ENCODE measurements around the gene PEX13.
"Not testable (repeated sequence)": the region's sequence is repeated elsewhere in the genome, so short reads cannot be mapped to it uniquely, and the experiment has no call there.

Gene PEX13

DNA sequence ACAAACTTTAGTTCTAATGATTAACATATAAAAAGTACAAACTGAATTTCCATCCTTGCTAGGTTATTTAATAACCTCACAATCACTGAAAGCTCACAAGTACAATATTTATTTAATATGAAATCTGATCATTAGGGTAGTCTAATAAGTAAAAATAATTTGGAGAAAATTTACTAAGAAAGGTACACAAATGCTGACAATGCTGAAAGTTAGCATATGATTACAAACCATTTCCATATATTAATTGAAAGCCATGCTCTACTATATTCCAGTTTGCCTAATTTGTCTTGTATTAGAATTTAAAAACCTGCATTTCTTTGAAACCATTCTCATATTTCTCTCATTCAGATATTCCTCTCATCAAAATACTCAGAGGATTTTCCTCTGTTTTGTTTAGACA lies 8.2 kb upstream of the PEX13 start:
- DNase-seq (ENCODE audit: low spot score) = no peak

DNA sequence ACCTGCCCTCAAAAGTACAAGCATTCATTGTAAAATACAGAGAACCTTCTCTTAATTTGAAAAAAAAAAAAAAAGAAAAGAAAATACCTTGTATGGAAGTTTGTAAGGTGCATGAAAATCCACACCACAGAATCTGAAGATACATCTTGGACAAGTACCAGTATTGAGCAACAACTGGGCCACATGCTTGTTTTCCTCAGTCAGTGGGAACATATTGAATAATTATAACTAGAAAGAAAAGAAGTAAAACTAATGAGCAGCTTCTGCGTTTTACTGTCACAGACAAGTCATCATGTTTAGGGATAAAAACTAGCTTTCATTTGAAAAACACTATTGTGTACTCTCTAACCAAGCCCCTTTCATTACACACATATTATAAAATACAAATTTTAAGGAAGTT lies 5.8 kb upstream of the PEX13 start:
- DNase-seq (ENCODE audit: low spot score) = no peak

DNA sequence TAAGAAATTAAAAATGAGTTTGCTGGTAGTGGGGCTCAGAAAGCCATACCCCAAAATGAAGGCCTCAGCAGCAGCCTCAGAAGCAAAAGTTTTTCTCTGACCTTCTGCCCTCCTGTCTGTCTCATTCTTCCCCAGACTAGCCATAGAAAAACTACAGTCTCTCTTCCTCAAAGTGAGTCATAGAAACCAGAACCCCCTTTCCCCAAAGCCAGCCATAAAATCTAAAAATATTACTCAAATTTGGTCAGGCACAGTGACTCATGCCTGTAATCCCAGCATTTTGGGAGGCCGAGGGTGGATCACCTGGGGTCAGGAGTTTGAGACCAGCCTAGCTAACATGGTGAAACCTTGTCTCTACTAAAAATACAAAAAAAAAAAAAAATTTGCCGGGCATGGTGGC lies 5.2 kb upstream of the PEX13 start:
- not testable (repeated sequence) for DNase-seq (ENCODE audit: low spot score)

DNA sequence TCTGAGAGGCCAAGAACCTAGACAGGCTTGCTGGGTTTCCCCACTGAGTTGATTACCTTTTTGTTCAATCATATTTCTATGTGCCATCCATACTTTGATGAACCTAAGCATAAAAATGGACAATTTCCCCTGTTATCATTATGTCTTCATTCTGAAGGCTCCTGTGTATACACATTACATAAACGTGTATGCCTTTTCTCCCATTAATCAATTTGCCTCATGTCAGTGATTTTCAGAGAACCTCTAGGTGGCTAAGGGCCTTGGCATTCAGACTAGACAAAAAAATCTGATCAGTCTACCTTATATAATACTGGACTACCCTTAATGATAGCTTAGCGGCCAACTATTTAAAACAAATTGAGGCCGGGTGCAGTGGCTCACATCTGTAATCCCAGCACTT lies 4.1 kb upstream of the PEX13 start:
- DNase-seq (ENCODE audit: low spot score) = no peak

DNA sequence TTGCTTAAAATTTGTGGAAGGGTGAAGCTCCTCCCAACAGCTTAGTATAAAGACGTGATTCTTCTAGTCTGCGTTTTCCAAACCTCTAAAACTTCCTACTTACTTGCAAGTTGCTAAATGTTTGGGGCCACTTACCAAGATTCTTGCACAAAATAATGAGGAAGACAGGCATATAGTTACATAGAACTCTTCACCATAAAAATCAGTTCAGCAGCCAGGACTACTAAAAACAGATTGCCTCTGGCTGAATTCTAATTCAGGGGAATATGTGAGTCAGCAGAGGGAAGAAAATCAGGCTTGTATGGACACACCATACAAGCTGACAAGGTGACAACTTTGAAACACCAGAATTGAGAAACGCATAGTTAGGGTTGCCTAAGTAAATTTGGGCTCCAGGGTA lies 2.8 kb upstream of the PEX13 start:
- no peak for DNase-seq (ENCODE audit: low spot score)

DNA sequence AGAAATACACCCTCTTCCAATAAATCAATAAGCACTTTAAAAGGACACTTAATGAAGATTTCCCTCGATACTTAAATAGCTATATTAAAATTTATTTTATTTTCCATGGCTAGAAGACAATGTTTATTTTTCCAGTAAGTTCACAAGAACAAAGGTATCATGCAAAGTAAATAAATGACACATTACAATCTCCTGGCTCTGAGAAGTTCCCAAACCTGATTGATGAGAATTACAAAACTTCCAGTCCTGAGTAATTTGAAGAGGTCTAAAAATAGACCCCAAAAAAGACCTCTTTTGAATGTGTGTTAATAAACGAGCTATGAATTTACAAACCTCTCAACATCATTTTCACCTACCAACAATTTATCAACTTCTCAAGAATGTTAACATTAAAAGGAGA lies 1.5 kb upstream of the PEX13 start:
- peak; percentile 39 for DNase-seq (ENCODE audit: low spot score)

DNA sequence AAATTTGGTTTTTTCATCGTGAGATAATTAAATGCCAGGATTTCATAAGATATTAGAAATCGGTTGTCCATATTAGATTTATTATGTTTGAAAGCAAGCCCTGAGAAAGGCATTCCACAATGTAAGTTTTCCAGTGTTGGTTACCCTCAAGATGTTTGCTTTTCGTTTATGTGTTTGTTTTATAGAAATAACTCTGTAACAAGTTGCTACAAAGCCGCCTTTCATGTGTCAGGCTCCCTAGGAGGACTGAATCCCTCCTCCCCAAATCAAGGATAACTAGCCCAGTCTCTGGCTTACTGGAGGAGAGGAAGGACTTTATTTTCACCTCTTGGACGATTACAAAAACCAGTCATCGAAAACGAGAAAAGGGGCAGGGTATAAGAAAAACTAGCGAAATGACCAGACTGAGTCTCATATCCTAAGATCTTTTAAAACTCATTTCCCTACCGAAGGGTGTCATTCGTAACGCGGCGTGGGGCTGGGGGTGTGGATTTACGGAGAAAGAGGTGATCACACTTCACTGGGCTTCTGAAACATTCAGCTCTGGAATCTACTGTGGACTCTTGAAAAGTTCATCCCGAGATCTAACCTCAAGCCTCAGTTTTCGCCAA lies 1.0 kb upstream of the PEX13 start:
- DNase-seq (ENCODE audit: low spot score) = peak; percentile 24

DNA sequence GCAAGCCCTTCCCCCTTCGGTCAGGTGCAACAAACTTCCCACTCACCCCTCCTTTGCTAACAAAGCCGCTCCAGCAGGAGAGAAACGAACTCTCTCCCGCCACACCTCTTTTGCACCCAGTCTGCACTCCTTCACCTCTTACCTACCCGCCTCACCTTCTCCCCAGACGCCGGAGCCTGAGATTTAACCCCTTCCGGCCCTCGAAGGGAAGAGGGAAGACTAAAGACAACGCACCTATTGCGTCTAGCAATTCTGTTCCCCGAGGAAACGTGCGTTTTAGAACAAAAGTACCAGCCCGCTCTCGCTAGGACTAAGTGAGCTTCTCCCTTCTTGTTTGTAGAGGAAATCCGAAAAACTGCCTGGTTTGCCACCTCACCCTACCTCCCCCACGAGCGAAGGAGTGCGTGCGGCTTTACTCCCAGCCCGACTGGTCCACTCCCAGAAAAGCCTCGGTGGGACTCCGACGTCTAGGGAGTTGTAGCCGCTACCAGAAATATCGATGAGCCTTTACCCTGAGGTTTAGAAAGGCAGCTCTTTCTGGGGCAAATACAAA lies 441 bp upstream of the PEX13 start:
- DNase-seq (ENCODE audit: low spot score) = peak; percentile 87

DNA sequence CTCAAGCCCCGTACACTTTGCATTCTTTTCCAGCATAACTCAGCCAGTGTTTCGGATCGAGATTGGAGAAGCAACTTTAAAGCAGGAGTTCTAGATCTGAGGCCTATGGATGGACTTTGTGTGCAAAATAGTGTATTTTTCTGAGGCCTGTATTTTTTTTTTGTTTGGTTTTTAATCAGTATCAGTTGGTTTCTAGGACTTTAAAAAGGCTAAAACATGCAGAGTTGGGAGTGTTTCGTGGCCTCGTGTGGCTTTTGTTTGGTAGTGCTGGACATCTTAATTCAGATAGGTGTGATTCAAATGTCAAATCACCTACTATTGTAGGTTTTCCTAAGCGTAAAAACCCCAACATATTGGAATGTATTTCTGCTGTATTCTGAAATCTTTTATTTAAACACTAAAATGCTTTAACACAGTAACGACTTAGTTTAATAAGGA lies 817 bp downstream of the PEX13 start:
- no peak for DNase-seq (ENCODE audit: low spot score)

DNA sequence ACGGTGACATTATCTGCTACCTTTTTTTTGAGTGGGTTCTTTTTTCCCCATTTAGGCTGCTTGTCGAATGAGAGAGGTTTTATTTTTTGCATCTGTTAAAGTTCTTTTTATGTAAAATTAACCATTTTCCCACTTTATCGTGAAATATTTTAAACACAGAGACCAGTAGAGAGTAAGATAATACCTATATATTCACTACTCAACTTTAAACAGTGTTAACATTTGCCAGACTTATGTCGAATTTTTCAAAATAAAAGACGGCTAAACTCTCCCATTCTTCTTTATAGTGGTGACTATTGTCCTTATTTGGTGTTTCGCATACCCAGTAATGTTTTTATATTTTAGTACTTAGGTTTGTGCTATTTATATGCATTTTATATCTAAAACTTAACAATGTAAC lies 1.3 kb downstream of the PEX13 start:
- no peak for DNase-seq (ENCODE audit: low spot score)

DNA sequence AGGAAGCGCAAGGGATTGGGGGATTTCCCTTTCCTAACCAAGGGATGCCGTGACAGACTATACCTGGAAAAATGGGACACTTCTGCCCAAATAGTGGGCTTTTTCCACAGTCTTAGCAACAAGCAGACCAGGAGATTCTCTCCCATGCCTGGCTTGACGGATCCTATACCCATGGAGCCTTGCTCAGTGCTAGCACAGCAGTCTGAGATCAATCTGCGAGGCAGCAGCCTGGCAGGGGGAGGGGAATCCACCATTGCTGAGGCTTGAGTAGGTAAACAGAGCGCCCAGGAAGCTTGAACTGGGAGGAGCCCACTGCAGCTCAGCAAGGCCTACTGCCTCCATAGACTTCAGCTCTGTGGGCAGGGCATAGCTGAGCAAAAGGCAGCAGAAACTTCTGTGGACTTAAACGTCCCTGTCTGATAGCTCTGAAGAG lies 3.7 kb downstream of the PEX13 start:
- no peak for DNase-seq (ENCODE audit: low spot score)

DNA sequence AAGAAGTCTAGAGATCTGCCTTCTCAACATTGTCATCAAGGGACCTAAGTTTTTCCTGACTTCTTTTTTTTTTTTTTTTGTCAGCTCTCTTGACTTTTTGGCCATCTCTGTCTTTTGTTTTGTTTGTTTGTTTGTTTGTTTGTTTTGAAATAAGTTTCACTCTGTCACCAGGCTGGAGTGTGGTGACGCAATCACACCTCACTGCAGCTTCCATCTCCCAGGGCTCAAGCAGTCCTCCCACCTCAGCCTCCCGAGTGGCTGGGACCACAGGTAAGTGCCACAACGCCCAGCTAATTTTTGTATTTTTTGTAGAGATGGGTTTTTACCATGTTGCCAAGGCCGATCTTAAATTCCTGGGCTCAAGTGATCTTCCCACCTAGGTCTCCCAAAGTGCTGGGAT lies 6.2 kb downstream of the PEX13 start:
- no peak for DNase-seq (ENCODE audit: low spot score)

DNA sequence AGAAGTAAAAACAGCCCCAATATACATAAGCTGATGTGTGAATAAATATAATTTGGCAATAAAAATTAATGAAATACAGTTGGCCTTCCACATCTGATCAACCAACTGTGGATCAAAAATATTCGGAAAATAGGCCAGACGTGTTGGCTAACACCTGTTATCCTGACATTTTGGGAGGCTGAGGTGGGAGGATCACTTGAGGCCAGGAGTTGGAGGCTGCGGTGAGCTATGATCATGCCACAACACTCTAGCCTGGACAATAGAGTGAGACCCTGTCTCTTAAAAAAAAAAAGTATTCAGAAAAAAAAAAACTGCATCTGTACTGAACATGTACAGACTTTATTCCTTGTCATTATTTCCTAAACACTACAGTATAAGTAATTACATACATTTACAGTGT lies 12.0 kb downstream of the PEX13 start:
- DNase-seq (ENCODE audit: low spot score) = no peak

DNA sequence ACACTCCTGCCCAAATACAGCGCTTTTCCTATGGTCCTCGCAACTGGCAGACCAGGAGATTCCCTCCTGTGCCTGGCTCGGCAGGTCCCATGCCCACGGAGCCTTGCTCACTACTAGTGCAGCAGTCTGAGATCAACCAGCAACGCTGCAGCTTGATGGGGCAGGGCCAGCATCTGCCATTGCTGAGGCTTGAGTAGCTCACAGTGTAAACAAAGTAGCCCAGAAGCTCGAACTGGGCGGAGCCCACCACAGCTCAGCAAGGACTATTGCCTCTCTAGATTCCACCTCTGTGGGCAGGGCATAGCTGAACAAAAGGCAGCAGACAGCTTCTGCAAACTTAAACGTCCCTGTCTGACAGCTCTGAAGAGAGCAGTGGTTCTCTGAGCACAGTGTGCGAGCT lies 17.1 kb downstream of the PEX13 start:
- DNase-seq (ENCODE audit: low spot score) = not testable (repeated sequence)

DNA sequence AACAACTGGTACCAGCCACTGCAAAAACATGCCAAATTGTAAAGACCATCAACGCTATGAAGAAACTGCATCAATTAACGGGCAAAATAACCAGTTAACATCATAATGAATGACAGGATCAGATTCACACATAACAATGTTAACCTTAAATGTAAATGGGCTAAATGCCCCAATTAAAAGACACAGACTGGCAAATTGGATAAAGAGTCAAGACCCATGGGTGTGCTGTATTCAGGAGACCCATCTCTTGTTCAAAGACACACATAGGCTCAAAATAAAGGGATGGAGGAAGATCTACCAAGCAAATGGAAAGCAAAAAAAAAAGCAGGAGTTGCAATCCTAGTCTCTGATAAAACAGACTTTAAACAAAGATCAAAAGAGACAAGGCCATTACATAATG lies 19.1 kb downstream of the PEX13 start:
- not testable (repeated sequence) for DNase-seq (ENCODE audit: low spot score)

DNA sequence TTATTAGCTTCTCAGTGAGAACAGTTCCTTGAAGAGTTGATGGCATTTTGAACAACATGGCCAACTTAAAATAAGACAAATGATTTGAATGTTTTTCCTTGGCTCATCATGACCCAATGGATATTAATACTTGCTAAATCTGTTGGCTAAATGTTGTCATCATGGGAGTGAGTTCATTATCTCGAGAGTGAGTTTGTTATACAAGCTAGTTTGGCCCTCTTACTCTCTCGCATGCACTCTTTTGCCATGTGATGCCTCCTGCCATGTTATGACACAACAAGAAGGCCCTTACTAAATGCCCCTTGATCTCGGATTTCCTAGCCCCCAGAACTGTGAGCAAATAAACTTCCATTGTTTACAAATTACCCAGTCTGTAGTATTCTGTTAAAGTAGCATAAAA lies 25.3 kb downstream of the PEX13 start:
- DNase-seq (ENCODE audit: low spot score) = no peak

DNA sequence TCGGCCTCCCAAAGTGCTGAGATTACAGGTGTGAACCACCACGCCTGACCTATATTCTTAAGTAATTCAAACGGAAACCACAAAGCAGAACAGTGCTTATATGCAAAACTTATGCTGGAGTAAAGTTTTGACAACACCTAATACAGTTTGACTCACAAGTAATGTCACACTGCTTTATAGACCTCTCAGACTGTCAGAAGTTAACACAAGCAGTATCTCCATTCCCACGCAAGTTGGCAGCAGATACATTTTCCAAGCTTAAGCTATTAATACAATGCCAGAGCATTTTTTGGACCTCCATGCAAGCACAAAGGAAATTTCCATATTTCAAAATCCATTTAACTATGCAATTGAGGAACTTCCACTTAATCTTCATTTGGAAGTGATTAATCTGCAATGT lies 27.1 kb downstream of the PEX13 start:
- no peak for DNase-seq (ENCODE audit: low spot score)

DNA sequence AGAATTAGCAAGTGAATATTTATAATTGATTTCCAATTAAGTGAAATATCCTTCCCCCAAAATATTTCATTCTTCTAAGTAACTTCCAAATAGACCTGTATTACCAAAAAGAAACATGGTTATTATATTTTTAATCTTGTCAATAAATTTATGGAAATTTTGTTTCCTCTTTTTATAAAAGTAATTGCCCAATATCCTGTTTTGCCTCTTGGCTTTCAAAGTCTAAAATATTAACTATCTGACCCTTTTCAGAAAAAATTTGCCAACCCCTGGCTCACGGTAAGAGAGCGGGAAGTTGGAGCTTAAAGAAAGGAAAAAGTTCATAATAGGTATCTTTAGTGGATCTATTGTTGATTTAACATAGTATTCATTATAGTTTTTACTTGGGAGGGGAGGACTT lies 27.7 kb downstream of the PEX13 start:
- DNase-seq (ENCODE audit: low spot score) = no peak

DNA sequence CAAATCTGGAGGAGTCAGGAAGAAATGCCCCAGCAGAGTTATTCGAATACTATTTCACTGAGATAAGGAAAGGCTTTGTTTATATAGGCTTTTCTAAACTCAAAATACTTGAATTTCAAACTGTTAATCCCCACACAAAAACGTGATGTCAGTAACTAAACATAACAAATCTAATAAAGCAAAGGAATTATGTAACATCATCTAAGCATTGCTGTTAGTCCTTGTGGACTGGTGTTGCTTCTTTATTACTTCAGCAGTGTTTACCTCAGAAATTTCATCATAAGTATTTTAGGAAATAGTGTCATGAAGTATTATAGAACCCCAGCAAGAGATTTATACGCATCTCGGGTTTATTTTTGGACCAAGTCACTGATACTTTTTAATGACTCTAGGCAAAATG lies 28.5 kb downstream of the PEX13 start:
- DNase-seq (ENCODE audit: low spot score) = no peak

DNA sequence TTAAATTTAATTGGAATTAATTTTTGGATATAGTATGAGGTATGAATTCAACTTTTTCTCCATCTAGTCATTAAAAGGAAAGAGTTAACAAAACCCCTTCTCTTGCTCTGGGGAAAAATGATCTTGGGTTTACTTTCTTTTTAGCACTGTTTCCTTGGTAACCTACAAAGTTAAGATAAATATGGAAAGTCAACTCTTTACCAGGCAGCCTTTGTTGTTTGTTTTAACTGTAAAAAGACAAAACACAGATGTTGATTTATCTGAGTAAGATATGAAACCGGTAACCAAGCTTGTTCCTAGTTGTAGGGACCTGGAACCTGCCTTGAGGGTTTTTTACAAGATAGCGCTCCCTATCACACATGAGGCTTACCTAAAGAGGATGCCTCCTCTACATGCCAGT lies 38.0 kb downstream of the PEX13 start:
- no peak for DNase-seq (ENCODE audit: low spot score)

DNA sequence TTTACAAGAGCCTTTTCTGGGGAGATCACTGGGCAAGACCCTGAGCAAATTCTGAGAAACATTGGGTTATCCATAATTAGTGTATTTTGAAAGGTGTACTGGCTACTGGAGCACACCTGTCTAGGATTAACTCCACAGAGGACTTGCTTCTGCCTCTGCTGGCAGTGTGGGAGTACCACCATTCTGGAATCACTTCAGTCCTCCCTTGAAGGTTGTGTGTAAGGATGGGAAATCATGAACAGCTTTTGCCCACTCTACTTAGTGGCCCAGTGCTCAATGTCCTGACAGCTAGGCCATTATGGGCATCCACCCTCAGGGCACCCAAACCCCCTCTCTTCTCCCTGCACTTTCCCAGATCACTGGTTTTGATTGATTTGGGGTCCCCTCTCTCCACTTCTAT lies 40.0 kb downstream of the PEX13 start:
- DNase-seq (ENCODE audit: low spot score) = no peak

DNA sequence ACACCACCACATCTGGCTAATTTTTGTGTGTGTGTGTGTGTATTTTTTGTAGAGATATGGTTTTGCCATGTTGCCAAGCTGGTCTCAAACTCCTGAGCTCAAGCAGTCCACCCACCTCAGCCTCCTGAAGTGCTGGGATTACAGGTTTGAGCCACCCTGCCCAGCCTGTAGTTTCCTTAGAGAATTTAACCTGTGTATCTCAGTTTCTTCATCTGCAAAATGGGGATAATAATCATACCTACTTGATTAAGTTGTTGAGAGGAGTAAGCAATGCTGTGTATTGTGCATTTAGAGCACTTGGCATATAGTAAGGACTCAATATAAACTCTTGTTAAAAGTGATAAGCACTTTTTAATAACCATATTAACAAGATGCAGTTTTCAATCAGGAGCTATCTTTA lies 41.9 kb downstream of the PEX13 start:
- DNase-seq (ENCODE audit: low spot score) = no peak

DNA sequence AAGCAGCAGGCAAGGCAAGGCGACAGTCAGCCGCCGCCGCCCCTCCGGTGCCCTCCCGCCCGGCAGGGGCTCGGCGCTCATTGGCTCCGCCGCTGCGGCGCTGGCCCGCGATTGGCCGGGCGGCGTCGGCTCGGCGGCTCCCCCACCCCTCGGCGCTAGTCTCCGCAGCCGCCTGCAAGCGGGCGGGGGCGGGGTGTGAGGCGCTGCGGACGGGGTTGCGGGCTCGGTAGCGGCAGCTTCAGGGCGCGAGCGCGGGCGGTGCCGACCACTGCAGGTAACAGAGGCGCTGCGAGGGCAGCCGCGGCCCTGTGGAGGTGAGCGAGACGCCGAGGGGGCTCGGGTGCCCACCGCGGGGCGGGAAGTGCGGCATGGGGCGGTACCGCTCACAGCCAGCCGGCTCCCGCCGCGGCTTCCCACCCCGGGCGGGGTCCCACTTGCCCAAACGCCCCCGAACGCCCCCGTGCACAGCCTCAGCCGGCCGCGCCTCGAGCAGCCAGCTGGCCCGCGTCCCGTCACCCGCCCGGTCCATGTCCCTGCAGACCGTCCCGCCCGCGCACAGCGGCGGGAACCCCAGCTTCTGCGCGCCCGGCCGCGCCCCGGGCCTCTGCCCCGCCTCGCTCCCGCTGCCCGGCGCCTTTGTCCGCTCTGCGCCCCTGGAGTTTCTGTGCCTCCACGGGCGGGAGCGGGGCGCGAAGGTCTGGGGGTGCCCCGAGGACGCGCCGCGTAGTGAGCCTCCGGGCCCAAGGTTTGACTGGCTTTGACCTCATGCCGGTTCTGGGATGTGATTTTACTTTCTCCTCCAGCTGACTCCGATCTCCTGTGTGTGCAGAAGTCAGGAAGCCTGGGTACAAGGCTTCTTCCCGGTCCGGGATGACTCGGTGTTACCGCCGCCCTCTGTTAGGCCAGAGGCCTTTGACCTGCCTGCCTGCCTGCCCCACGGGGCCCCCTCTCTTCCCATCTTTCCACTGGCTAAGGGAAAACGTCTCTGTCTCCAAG lies 48.5 kb downstream of the PEX13 start, which contains the start of gene SANBR:
Gene SANBR, plus strand, starts transcription at position 158 of the 996 bp plus-strand sequence. CDS start 4,480 bp downstream, outside the sequence.
- DNase-seq (ENCODE audit: low spot score) = peak; percentile 92

Data from LoVo (cell line).